Ecto neural progenitor cell (in vitro differentiated cells): ENCODE measurements around the gene SSTR3.
"Not testable (repeated sequence)": the region's sequence is repeated elsewhere in the genome, so short reads cannot be mapped to it uniquely, and the experiment has no call there.

Source experiments
- DNase-seq: peaks from one replicate; pipeline ENCODE4 v3.0.0-alpha.2; 2018; ENCODE audit warnings: low spot score

SSTR3 gene

DNA sequence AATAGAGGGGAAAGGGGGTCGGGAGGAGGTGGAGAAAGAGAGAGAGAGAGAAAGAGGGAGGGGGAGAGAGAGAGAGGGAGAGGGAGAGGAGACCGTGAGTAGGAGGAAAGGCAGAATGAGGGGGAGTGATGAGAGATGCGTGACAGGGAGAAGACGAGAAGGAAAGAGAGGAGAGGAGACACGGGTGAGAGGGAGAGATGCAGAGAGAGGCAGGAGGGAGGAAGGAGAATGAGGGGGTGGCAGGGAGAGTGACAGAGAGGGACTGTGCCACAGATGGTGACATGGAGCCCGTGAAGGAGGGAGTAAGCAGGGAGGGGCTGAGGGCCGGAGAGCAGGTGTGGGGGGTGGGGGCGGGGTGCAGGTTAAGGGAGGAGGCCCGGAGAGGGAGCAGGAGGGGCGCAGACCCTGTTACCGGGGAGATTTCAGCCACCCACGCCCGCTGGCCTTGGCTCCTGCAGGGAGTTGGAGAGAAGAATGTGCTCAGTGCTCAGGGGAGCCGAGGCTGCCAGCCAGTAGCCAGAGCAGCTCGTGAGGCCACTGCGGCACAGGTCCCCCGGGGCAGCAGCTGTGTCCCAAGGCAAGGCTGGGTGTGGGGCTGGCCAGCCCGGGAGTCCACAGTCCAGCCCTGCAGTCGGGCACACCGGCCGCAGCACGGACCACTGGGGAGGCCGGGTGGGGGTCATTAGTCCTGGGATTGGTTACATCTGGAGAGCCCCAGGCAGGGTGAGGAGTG, at the start of gene SSTR3:
Gene SSTR3, minus strand, starts transcription at position 304 of the 733 bp plus-strand sequence. CDS start 4,674 bp downstream, outside the sequence.
- DNase-seq: peak; percentile 71

DNA sequence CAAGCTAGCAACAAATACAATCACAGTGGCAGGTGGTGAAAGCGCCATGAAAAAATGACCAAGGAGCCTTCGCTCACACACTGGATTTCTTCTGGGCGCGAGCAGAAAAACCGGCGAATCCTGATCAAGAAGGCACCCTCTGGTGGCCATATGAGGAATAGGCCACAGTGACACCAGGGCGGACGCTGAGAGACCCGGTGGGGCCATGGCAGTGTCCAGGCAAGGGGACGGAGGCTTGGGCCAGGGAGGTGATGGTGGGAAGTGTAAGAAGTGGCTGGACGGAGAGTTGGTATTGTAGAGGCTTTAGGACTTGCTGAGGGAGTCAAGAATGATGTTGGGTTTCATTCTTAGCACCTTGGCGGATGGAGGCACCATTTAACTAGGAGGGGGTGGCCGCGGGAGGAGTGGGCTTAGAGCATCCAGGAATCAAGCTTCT, 48.6 kb upstream of the SSTR3 start:
- DNase-seq: peak; percentile 79

DNA sequence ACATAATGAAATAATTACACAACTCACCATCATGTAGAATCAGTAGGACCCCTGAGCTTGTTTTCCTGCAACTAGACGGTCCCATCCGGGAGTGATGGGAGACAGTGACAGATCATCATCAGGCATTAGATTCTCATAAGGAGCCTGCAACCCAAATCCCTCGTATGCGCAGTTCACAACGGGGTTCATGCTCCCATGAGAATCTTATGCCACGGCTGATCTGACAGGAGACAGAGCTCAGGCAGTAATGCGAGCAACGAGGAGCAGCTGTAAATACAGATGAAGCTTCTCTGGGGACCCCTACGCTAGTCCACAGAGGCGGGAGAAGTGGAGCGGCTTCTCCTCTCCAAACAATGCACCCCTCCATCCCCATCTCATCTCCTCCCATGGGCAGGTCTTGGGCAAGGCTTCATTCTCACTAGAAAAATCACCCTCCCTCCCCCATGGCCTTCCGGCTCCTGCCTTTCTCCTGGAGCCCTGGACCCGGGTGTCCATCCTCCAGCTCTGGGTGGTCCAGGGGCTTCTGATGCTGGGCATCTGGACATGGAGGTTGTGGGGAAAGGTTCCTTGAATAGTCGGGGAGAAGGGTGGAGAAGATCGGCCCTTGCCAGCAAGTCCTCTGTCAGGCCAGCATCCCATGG, 48.0 kb upstream of the SSTR3 start:
- no peak for DNase-seq

- DNase-seq: peak; percentile 69
These were observed 47.3 kb upstream of the SSTR3 start for GRCh38 chr22:37259540-37260029.

DNA sequence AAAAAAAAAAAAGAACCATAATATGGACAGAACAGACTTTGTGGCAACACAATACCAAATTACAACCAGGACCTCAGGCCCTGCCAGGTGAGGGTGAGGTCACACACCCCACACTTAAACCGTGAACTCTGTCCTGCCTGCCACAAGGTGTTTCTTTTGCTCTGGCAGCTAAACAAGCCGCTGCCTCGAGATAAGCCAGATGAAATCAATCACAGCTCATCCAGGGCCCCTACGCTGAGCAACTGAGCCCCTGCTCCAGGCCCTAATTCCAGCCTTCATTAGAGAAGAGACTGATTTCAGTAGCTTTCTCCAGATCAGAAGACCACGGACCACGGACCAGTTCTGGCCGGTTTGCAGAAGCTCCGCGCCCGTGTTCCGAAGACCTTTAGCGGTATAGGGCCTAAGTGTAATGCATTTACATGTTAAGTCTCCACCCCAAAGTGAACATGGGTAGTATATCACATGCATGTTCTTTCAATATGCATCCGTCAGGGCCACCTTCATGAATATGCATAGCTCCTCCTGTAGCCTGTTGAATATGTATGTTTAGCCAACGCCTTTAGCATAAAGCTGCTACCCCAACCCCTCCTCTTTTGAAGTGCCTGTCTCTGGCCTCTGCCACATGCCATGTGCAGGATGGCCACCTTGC, 46.6 kb upstream of the SSTR3 start:
- no peak for DNase-seq

DNA sequence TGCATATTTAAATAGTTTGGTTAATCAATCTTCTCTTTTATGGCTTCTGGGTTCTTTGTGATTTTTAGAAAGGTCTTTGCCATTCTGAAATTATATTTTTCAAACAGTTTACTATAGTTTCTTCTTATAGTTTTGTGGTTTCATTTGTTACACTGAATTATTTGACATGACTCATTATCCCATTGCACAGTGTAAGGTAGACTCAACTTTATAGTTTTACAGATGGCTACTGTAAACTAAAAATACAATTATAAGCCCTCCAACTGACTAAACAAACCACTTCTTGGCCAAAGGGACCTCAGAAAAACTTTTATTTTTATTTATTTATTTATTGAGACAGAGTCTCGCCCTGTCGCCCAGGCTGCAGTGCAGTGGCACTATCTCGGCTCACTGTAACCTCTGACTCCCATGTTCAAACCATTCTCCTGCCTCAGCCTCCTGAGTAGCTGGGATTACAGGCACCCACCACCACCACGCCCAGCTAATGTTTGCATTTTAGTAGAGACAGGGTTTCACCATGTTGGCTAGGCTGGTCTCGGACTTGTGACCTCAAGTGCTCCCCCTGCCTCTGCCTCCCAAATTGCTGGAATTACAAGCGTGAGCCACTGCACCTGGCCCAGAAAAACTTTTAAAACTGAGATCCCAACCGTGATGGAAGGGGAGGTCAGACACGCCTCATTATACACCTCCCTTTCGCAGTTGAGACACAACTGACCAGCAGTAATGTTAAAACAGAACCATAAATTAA, 45.9 kb upstream of the SSTR3 start:
- DNase-seq: no peak

GRCh38 chr22:37256075-37256726, 43.9 kb upstream of the SSTR3 start:
- no peak for DNase-seq

DNA sequence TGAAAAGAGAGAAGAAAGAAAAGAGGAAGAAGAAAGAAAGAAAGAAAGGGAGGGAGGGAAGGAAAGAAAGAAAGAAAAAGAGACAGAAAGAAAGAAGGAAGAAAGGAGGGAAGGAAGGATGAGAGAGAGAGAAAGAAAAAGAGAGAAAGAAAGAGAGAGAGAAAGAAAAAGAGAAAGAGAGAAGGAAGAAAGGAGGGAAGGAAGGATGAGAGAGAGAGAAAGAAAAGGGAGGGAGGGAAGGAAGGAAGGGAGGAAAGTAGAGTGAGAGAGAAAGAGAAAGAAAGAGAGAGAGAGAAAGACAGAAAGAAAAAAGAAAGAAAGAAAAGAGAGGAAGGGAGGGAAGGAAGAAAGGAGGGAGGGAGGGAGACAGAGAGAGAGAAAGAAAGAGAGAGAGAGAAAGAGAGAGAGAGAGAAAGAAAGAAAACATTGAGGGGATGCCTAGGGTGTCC, 43.3 kb upstream of the SSTR3 start:
- no peak for DNase-seq

- no peak for DNase-seq
These were observed 42.6 kb upstream of the SSTR3 start for GRCh38 chr22:37254867-37255233.

- no peak for DNase-seq
These were observed 42.1 kb upstream of the SSTR3 start for GRCh38 chr22:37254209-37254866.

GRCh38 chr22:37253126-37253660, 40.9 kb upstream of the SSTR3 start:
- DNase-seq: no peak

- DNase-seq: not testable (repeated sequence)
These were observed 39.6 kb upstream of the SSTR3 start for GRCh38 chr22:37251836-37252235.

GRCh38 chr22:37249986-37250385, 37.7 kb upstream of the SSTR3 start:
- DNase-seq: no peak

GRCh38 chr22:37248251-37248650, 36.0 kb upstream of the SSTR3 start:
- DNase-seq: no peak

DNA sequence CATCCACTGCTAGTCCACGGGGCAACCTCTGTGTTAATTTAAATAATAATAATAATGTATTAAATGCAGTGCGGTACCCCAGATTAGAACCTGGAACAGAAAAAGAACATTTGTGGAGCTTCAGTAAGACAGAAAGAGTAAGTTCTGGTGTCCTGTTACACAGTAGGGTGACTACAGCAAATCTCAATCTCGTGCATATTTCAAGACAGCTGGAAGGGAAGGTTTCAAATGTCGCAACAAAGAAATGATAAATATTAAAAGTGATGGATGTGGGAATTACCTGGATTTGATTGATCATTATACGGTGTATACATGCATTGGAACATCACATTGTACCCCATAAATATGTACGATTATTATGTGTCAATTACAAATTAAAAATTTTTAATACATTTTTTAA, 33.5 kb upstream of the SSTR3 start:
- DNase-seq: no peak

- DNase-seq: no peak
These were observed 32.8 kb upstream of the SSTR3 start for GRCh38 chr22:37244922-37245722.

GRCh38 chr22:37244114-37244921, 32.0 kb upstream of the SSTR3 start, which contains the start of gene RAC2:
Gene RAC2 (minus strand): TSS chr22:37244269. CDS start chr22:37244148, 121 bp downstream.
- no peak for DNase-seq

GRCh38 chr22:37243402-37244113, 31.3 kb upstream of the SSTR3 start:
- no peak for DNase-seq
